Loucy (cell line): ENCODE measurements around the gene DHX16.

Experiments
- H2AFZ ChIP-seq: fragments of 200-600 bp; sonication (generic); 2 replicates; pipeline ENCODE4 v1.6.0; 2016; ENCODE audit warnings: antibody characterized with exemption, mild to moderate bottlenecking, low read length, moderate library complexity
- H3F3A ChIP-seq: fragments of 200-600 bp; 2 replicates; pipeline ENCODE4 v1.6.0; 2016; ENCODE audit warnings: antibody characterized with exemption, low read depth, mild to moderate bottlenecking
- H3K27me3 ChIP-seq: fragments of 200-600 bp; sonication (generic); 2 replicates; pipeline ENCODE4 v1.6.1; 2014; ENCODE audit warnings: low read length, mild to moderate bottlenecking; ENCODE audit not compliant: insufficient read depth, poor library complexity, severe bottlenecking
- H3K36me3 ChIP-seq: fragments of 200-600 bp; sonication (generic); 2 replicates; pipeline ENCODE4 v1.6.1; 2016; ENCODE audit warnings: low read length; ENCODE audit not compliant: insufficient read depth
- H3K4me1 ChIP-seq: fragments of 200-600 bp; sonication (generic); 2 replicates; pipeline ENCODE4 v1.5.1; 2014; ENCODE audit warnings: low read length, mild to moderate bottlenecking; ENCODE audit not compliant: insufficient read depth, poor library complexity, severe bottlenecking
- H3K4me2 ChIP-seq: fragments of 200-600 bp; sonication (generic); 2 replicates; pipeline ENCODE4 v1.6.0; 2014; ENCODE audit warnings: antibody characterized with exemption, low read length, low read depth, mild to moderate bottlenecking; ENCODE audit not compliant: poor library complexity, severe bottlenecking
- H3K4me3 ChIP-seq: fragments of 200-600 bp; sonication (generic); 2 replicates; pipeline ENCODE4 v1.5.1; 2014; ENCODE audit warnings: low read length, mild to moderate bottlenecking, mixed read lengths; ENCODE audit not compliant: poor library complexity, severe bottlenecking
- H3K79me2 ChIP-seq: fragments of 200-600 bp; sonication (generic); 2 replicates; pipeline ENCODE4 v1.6.1; 2014; ENCODE audit warnings: low read length; ENCODE audit not compliant: insufficient read depth
- H3K9ac ChIP-seq: fragments of 200-600 bp; sonication (generic); 2 replicates; pipeline ENCODE4 v1.6.0; 2014; ENCODE audit warnings: mild to moderate bottlenecking, low read depth, low read length, moderate library complexity; ENCODE audit not compliant: poor library complexity, severe bottlenecking
- H3K9me2 ChIP-seq: fragments of 200-600 bp; sonication (generic); replicated peaks from 2 replicates; pipeline ENCODE4 v1.6.1; 2016; ENCODE audit warnings: low read depth, low read length, mixed read lengths
- H3K9me3 ChIP-seq: fragments of 200-600 bp; sonication (generic); 2 replicates; pipeline ENCODE4 v1.6.1; 2014; ENCODE audit warnings: mild to moderate bottlenecking, antibody characterized with exemption, low read length, low read depth; ENCODE audit not compliant: insufficient read depth
- H4K20me1 ChIP-seq: fragments of 200-600 bp; sonication (generic); 2 replicates; pipeline ENCODE4 v1.6.0; 2014; ENCODE audit warnings: antibody characterized with exemption, low read length, mild to moderate bottlenecking; ENCODE audit not compliant: insufficient read depth, poor library complexity, severe bottlenecking
- CTCF ChIP-seq: fragments of 200-600 bp; sonication (generic); conservative IDR thresholded peaks from 2 replicates; pipeline ENCODE4 v1.5.1; 2014; ENCODE audit warnings: mild to moderate bottlenecking, antibody characterized with exemption, low read length
- EZH2phosphoT487 ChIP-seq: fragments of 200-600 bp; IDR thresholded peaks from 2 replicates; pipeline ENCODE4 v1.6.1; 2018; ENCODE audit warnings: antibody characterized with exemption, mild to moderate bottlenecking, moderate library complexity, borderline replicate concordance

Gene DHX16

GRCh38 chr6:30707281-30707850 lies 34.6 kb upstream of the DHX16 start:
- Histone ChIP-seq H3K9ac (no peak overlapping the region), H3K79me2 (peaks cover 18% of the 10 kb centered on the region), H4K20me1 (no peaks in the 10 kb centered on the region), H3K4me1 (peaks cover 18% of the 10 kb centered on the region), H3K4me2 (no peak overlapping the region), H2AFZ (no peak overlapping the region), H3K9me3 (no peaks in the 10 kb centered on the region), H3K36me3 (peaks cover 23% of the 10 kb centered on the region; the same call in 1 of the 2 replicates), H3K4me3 (no peak overlapping the region), H3F3A (no peaks in the 10 kb centered on the region), H3K27me3 (no peaks in the 10 kb centered on the region), H3K9me2 (no peaks in the 10 kb centered on the region)
- TF ChIP-seq EZH2phosphoT487 (no peak), CTCF (no peak)

DNA sequence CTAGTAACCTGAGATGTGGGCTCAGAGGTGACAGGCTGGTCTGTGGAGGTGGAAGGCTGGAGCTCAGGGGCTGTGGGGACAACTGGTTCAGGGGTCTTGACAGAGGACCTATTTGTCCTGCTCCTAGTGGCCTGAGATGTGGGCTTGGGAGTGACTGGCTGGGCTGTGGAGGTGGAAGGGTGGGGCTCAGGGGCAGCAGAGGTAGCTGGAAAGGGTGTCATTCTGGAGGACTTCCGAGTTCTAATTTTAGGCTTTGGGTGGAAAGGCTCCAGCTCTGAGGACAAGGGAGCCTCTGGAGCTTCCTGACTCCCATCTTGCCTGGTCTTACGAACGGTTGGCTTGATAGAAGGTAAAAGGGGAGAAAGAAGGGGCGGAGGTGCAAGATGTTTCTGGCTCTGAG lies 32.8 kb upstream of the DHX16 start:
- H3K9me2 ChIP-seq = no peaks in the 10 kb centered on the region
- H3K9me3 ChIP-seq = no peaks in the 10 kb centered on the region
- H3K36me3 ChIP-seq = peaks cover 30% of the 10 kb centered on the region; the same call in 1 of the 2 replicates
- H3K4me3 ChIP-seq = no peak overlapping the region
- TF ChIP-seq CTCF = no peak
- TF ChIP-seq EZH2phosphoT487 = no peak
- H3K79me2 ChIP-seq = peaks cover 6% of the 10 kb centered on the region; the same call in 1 of the 2 replicates
- H3K27me3 ChIP-seq = no peaks in the 10 kb centered on the region
- no peak overlapping the region for H3K9ac ChIP-seq
- no peaks in the 10 kb centered on the region for H4K20me1 ChIP-seq
- no peak overlapping the region for H3K4me2 ChIP-seq
- H3F3A ChIP-seq = no peaks in the 10 kb centered on the region
- no peak overlapping the region for H2AFZ ChIP-seq
- H3K4me1 ChIP-seq = peaks cover under 1% of the 10 kb centered on the region

DNA sequence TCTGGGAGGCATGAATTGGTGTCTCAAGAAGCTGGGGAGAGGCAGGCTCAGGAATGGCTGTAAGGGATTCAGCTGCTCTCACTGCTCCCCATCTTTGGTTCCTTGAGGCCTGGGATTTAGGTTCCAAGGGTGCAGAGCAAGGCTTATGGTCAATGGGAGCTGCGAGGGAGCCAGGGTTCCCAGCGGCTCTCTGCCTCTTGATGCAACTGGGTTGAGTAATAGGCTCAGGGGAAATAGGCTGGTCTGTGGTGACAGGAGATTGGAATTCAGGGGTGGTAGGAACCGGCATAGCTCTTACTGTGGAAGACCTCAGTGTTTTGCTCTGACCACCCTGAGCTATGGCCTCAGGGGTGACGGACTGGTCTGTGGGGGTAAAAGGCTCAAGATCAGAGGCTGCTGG lies 31.0 kb upstream of the DHX16 start:
- Histone ChIP-seq H3K9me3 (no peaks in the 10 kb centered on the region), H3K9ac (no peak overlapping the region), H3K9me2 (no peaks in the 10 kb centered on the region), H3K79me2 (no peaks in the 10 kb centered on the region; the same call in 1 of the 2 replicates), H3K4me1 (no peaks in the 10 kb centered on the region), H3K4me2 (no peak overlapping the region), H3K36me3 (peaks cover 33% of the 10 kb centered on the region; the same call in 1 of the 2 replicates), H2AFZ (no peak overlapping the region), H4K20me1 (no peaks in the 10 kb centered on the region), H3K27me3 (no peaks in the 10 kb centered on the region), H3F3A (no peaks in the 10 kb centered on the region), H3K4me3 (no peak overlapping the region)
- TF ChIP-seq CTCF (no peak), EZH2phosphoT487 (no peak)
